T-helper 2 cell (primary cell): Measurements from ENCODE around the gene SLC35F4.

Experiments used
- DNase-seq, 5 experiments: peaks; one replicate each; pipeline versions ENCODE4 v3.0.0 to v3.0.0-alpha.2; 2012 to 2022

Gene SLC35F4

DNA sequence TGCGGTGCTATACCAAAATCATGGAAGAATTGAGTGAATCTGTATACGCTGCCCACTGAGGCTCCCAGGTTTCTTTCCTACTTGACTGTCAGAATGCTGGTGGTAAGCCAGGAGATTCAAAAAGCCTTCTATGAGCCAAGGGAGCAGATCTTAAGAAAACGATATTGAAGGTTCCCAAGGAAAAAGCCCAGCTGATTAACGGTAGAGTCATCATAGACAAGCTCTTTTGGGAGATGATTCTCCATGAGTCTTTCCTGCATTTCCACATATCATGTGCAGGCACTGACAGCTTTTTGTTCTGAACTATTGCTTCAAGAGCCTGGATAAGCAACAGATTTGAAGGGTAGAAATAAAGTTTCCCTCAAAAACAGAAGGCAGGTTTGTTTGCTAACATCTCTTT, 17.5 kb downstream of the SLC35F4 start:
- DNase-seq, result no peak

DNA sequence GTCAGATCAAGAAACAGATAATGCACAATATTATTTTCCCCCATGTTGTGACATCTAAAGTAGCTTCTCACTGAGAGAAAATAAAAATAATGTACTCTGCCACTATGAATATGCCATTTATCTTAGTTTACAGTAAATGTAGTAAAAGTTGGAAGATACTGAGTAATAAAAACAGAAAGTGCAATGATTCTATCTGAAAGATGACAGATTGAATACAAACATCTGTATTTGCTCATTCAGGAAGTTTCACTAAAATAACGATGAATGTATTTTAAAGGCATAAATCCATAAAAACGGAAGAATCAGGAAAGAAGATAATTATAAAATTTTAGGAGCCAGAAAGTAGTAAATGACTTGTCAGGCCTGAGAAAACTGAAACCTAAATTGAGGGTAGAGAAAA, 18.2 kb downstream of the SLC35F4 start:
- DNase-seq, result no peak

DNA sequence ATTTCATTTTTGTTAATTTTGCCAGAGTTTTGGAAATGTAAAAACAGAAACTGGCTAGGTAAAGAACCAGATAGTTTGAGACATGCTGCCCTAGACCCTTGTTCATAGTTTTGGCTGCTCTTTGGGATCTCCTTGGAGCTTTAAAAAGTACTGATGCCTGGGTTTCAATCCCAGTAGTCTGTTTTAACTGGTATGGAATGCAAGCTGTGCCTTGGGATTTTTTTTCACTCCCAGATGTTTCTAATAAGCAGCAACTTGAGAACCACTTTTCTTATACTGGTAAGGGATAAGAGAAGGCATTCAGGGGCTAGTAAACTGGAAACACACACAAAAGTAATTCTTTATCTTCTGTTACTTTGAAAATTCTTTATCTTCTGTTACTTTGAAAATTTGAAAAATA, 18.8 kb downstream of the SLC35F4 start:
- no peak for DNase-seq

DNA sequence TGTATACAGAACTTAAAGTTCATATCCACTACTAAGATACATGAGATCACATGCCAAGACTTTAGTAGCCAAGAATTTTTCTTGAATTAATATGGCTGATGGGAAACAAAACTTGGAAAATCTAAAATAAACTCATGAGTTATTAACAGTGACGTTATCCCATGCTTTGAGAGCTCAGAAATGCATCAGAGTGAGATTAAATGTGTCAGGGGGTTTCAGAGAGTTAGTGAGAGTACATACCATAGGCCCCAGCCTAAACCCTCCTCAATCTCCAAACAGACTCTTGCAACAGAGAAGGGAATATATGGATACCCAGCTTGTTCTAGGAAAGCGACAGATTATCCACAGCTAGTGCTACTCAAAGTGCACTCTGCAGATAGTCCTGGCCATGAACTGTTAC, 19.3 kb downstream of the SLC35F4 start:
- DNase-seq, result no peak

DNA sequence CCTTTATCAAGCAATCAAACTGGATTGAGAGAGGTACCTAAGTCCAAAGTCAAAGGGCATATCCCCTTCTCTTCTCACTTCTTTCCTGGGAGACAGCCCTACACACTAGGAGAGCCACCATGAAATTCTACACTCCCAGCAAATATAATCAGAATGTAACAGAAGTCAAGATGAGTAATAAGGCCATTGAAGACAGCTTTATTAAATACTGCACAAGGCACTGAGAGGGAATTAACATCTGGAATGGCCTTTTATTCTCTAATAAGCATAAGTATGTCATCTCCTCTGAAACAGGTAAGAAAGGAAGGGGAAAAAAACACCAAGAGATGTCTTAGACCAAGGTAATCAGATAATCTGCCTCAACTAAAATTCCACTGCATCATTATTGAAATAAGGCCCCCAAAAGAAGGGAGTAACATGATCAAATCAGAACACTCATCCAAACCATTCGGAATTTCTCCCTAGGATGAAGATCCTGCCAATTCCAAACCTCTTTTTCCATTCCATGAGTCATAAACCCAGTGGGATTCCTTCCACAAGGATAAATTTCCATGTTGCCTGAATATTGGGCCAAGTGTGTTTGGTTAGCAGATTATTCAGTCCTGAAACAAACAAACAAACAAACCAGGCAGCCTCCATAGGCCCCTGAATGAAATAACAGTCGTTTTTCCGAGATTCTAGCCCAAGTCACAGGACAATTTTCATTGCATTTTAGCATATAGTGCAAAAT, 19.9 kb downstream of the SLC35F4 start:
- no peak for DNase-seq

DNA sequence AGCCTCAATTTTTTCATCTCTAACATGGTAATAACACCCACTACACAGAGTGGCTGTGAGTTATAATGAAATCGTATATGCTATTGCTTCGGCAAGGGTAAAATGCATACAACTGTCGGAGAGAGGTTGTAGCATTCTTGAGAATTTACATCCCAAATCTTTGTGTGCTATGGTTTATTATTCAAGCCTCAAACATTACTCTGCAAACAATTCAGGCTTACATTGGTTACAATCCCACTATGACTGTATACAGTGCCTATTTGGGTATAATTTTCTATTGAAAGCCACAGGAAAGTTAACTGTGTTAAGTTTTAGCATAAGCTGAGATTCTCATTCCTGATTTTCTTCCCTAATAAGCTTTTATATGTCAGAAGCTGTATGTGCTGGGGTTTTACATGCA, 20.6 kb downstream of the SLC35F4 start:
- DNase-seq, result no peak

DNA sequence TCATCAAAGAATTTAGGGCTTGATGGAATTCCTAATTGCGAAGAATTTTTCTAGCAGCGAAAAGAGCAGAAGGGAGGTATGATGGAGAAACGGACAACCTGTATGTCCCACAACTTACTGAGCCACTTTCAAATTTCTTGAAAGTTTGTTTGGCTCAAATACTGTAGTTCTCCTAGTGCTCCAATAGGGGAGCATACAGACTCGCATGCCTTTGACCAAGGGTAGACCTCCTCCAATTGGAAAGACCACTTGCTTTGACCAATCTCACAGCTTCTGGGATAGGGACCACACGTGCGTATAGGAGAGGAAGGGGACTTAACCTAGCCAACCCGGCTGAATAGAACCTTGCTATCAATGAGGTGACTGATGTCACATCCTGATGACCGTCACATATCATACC, 28.6 kb downstream of the SLC35F4 start:
- no peak for DNase-seq

DNA sequence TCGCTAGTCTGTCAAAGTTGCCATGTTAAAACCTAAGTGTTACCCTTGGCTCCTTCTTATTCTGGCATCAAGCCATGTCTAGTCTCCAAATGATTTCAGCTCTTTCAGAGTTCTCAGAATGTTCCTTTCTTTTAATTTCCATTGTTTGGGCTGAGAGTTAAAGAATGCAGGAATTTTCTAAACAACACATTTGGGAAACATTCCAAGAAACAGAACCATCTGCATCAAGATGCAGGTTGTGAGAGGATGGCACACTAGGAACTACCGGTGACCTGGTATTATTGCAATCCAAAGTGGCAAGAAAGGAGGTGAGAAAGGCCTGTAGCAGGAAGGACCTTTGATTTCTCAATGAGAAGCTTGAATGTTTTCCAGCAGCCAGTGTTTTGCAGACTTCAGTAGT, 30.1 kb downstream of the SLC35F4 start:
- DNase-seq, result no peak

DNA sequence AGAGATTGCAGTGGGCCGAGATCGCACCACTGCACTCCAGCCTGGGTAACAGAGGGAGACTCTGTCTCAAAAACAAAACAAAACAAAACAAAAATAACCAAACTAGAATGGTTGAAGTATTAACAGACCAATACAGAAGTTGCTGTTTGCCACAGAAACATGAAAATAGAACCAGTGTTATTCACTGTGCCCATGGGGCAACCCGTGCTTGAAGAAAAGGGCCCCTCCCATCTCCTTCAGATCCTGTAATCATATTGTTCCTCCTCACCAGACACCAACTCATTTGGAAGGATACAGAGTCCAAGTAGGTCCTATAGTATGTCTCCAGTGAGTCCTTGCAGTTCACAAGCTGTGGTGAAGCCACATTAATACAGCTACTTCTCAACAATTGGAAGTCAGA, 30.9 kb downstream of the SLC35F4 start:
- DNase-seq, result no peak

DNA sequence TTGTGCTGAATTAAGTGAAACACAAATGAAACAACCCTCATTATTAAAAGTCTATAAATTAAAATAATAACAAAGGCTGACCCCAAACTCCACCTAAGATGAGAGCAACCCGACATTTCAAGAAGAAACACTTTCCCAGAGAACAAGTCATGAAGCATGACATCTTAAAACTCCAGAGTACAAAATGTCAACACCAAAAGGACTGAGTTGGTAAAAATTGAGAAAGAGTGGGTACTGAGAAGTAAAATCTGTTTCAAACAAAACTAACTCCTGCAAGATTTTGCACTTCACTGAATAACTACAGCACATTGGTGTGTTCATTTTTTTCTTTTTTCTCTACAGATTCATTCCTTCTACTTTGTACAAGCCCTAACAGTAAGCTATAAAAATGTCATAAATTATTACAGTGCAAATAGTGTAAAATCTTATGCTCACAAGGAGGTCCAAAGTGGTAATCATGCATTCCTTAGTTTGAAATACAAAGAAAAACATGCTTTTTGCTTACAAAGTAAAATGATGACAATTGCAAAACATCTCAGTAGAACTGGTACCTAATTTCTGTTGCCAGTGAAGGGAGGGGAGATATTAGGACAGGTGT, 31.8 kb downstream of the SLC35F4 start:
- no peak for DNase-seq

DNA sequence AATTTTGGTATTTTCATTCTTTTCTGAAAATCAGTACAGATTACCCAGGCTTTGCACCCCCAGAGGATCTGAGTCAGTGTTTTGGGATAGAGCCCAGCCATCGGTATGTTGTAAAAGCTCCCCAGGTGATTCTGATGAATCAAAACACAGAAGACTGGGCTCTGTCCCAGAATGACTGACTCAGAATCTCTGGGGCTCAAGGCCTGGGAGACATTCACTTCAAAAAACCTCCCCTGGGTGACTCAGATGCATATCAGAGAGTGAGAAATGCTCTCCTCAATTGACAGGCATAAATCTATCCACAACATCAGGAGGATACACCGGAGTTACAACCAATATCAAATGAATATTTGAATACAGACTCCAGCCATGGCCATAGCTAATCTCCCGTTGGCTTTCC, 32.6 kb downstream of the SLC35F4 start:
- DNase-seq, result no peak

DNA sequence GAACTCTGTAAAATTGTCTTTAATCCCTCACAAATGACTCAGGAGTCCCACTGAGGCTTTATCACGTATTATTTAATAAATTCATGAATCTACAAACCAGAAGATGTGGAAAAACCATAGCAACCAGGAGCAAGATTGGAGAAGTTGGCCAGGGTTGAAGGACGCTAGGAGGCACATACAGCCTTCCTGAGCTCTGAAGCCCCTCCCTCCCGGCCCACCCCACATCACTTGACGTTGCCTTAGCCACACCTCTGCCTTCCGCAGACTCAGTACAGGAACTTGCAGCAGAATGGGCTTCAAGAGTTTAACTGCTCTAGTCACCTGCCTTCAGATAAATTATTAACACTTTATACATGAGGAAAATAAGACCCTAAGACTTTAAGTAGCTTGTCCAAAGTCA, 33.9 kb downstream of the SLC35F4 start:
- peak in 1 of 5 experiments; percentile 5 for DNase-seq

DNA sequence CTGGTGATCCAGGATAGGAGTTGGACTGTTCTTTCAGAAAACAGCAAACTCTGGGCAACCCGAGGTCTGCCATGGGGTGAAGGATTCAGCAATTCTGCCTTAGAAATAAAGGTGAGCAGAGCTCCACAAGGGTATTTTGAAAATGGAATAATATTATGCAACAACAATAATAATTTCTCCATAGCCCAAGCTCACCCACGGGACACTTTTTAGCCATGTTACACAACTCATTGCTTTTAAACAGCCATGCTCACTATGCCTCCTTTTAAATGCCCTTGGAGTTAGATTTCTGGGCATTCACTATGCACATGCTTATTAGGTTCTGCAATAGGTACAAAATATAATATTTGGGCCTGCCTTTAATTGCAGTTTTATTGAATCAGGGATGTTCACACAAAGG, 37.2 kb downstream of the SLC35F4 start:
- DNase-seq, result no peak

DNA sequence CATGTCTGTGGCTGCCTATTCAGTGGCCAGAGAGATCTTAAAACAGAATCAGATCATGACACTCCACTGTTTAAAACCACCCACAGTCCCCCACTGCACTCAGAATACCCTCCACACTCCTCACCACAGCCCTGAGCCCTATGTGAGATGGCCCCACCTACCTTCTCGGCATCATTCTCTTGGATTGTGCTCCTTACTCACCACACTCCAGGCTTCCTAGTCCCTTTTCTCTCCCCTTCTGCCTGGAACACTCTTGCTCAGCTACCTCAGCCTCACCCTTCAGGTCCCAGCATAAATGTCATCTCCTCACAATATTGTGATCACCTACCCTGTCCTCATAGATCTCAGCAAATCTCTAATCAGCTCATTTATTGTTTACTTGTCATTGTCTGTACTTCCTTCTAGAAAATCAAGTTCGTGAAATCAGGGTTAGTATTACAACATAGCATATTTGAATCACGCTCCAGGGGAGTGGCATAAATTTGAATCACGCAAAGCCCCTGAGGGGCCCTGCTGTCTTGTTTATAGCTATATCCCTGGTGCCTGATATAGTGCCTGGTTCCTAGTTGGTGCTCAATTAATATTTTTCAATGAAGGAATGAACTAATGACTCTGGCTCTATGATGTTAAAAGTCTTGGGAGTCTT, 42.8 kb downstream of the SLC35F4 start:
- no peak for DNase-seq

DNA sequence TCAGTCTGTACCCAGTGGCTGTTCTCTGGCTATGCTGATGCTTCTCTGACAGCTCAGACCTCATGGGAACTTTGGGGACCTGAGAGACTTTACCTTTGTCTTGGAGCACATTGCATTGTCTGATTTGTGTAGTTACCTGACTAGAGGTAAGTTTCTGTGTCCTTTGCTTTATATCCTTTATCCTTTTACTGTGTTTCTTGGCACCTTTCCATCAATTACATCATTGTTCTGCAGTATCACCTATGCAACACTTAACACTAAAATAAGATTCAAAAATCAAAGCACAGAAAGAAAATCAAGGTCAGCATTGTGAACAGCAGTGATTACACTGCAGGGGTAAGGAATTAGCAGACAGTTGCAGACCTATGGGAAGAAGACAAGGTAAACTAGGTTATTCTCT, 43.8 kb downstream of the SLC35F4 start:
- no peak for DNase-seq

DNA sequence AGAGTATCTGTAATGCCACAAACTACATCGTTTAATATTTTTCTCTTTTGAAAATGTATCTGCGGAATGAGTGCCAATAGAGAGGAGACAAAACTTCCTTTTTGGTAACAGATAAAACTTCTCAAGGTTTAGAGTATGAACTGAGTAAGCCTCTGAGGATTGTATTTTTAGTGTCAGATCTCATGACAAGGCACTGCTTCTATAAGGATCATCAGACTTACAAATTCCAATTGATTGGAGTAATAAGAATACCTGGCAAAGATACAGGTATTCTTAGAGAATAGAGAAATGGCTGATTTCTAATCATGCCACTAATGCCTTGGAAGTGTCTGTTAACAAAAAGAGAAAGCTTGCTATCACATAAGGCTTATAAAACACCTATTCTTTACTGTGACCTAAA, 45.3 kb downstream of the SLC35F4 start:
- DNase-seq, result no peak

DNA sequence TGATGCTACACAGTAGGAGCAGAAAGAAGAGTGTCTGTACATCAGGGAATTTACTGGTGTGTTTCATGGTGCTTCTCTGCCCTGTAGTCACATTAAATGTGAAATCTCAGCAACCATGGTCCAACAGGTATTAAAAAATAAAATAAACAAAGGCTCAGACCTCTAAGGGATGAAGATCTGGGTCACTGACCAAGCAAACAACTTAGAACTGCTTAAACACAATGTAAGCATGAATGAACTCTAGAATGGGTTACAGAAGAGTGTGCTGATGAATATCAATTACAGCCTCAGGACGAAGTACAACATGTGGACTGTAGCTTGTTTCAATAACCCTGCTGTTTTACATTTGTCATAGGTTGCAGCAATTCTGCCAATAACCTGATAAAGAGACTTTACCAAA, 47.4 kb downstream of the SLC35F4 start:
- DNase-seq, result no peak

DNA sequence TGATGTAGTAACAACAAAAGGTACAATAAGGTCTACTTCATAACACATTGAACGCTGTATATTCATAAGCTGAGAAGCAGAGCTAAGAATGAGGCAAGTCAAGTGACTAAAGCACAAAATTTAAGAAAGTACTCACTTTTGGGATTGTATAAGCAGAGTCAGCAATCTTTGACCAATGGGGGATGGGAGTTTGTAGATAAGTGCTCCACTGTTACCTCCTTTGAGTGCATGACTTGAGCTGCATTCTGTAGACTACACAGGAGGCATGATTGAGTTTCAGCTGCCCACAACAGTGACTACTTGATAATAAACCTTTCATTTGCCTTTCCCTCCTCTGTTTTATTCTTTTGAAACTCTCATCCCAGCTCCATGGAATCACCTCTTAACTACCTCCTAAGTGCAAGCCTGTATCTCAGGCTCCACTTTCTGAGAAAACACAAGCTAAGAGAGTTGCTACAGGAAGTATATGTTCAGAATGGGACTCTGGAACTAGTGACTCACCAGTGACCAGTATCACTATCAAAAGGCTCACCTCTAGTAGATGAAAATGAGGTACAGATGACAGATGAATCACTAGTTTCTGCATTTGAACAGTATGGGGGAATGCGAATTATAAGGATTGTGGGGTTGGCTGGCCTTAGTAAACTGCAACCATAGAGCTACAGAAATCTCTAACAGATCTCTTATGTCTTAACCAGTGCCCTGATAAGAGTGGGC, 49.2 kb downstream of the SLC35F4 start:
- no peak for DNase-seq

DNA sequence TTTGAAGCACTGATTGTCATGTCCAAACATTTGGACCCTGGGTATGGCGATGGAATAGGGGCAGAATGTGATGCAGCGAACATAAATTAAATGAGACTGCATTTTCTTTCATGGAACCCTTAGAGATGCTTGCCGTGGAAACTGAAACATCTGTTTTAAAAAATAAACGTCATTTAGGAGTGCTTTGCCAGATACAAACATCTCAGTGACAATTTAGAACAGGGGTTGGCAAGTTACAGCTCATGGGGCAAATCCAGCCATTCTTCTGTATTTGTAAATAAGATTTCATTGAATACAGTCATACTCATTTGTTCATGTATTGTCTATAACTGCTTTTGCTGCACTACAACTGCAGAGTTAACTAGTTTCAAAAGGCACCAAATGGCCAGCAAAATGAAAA, 51.2 kb downstream of the SLC35F4 start:
- no peak for DNase-seq

DNA sequence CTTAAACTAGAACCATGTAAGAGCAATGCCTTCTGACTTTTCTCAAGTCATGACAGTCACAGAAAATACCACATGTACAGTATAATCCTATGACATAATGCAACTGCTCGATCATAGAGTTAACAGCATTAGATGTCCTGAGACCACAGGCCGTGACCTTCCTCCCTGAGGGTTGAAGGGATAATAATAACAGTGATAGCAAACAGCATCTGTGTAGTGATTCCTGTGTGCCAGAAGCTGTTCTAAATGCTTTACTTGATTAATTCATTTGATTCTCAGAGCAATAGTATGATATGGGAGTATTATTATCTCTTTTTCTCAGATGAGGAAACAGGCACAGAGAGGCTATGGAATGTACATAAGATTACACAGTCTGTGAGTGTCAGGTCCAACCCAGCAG, 53.2 kb downstream of the SLC35F4 start:
- no peak for DNase-seq

DNA sequence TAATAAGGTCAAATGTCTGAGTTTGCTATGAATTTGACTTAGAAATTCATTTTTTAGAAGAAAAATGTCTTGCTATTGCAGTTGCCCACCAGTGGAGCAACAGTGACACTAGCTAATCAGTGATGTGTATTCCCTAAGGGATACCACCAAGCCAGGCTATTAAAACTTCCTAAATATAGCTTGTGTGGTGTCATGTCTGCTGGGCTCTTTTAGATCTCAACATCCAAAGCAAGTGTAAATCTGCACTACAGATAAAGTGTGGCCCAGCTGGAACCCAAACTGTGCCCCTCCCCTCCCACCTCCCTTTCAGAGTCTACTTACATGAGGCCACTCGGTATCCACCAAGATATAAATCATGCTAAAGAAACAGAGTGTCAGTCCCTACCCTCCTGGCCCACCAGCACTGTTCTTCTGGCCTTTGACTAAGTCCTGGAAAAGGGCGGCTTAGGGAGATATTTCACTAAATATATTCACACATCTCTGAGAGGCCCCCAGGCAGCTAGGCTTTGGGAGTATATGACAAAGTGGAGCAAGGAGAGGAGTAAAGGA, 53.8 kb downstream of the SLC35F4 start:
- no peak for DNase-seq

DNA sequence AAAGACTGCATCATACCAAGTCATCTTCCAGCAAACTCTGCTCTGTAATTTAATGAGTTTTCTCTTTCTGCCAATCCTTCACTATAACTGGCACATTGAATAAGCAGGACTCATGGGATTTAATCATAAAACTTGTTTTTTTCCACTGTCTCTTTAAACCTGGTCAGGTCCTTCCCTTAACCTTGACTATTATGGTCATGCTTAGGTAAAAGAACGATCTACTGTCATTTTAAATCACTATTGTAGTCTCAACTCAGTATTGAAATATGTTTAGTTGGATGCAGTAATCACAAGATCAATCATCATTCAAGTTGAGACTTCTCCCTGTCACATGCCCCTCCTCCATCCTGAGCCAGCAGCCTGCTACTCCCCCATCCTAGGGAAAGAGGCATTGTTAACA, 56.1 kb downstream of the SLC35F4 start:
- DNase-seq, result no peak

DNA sequence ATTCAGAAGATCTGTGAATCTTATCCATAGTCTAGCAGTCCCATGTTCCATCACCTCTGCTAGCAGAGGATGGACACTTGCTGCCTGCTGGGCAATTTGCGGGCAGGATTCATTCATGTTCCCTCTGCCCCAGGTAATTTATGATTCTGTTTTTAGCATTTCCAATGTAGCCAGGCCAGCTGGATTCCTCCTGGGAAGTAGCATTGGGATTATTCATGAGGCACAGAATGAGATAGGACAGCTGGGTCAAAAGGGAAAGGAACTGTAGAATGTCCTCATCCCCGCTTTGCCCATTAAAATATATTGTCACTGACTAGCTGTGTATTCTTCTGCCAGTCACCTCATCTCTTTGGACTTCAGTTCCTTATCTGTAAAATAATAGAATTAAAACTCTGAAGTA, 68.7 kb downstream of the SLC35F4 start:
- no peak for DNase-seq

DNA sequence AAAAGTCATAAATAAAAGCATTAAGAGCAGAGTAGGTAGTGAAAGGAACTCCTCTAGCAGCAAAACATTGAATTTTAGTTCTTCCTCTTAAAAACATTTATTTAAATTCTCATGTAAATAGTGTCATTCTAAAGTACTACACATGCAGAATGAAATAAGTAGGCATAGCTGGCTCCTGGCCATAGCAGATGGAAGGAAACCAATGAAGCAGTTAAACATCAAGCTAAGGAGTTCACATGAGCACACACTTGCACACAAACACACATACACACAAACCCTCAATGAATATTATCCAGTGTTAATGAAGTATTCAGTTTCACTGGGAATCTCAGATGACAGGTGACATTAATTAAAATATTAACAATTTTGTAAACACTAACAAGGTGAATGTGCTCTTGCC, 69.3 kb downstream of the SLC35F4 start:
- DNase-seq, result no peak
